Measurements from ENCODE around the gene TRPV4. TPM values are rescaled to one million over a fixed set of nuclear protein-coding genes. Genes with fewer than 3 reads are reported as not detected.

TRPV4 gene
- total RNA-seq, 1 donor from 2014 or later = not detected

DNA sequence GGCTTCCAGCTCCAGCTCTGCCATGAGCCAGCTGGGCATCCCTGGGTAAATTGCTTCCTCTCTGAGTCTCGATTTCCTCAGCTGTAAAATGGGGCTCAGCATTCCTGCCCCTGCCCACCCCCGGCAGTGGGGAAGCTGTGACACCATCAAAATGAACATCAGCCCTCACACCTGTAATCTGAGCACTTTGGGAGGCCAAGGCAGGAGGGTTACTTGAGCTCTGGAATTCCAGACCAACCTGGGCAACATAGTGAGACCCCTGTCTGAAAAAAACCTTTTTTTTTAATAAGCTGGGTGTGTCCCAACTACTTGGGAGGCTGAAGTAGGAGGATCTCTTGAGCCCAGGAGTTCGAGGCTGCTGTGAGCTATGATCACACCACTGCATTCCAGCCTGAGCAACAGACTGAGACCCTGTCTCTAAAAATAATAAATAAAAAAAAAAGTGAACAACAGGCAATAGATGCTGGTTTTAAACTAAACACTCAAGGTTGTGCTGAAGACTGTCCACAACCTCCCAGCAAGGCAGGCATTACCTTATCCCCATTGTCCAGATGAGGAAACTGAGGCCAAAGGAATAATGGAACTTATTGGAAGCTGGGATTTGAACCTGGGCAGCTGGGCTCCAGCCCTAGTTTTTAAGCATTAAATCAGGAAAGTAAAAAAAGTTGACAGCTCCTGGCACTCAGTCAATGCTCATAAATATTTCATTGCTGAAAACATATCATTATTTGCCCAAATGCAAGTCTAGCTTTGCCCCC lies 4.3 kb downstream of the TRPV4 start:
- Mint-ChIP-seq H3K27ac (no peak overlapping the region), H3K9me3 (no peaks in the 10 kb centered on the region), H3K27me3 (peaks cover 24% of the 10 kb centered on the region), H3K4me3 (no peak overlapping the region), H3K4me1 (peaks cover 2% of the 10 kb centered on the region), H3K36me3 (ENCODE audit: low read depth) (no peaks in the 10 kb centered on the region)
- no peak for DNase-seq
- intact Hi-C loops (cut with micrococcal nuclease) = no loop called here

DNA sequence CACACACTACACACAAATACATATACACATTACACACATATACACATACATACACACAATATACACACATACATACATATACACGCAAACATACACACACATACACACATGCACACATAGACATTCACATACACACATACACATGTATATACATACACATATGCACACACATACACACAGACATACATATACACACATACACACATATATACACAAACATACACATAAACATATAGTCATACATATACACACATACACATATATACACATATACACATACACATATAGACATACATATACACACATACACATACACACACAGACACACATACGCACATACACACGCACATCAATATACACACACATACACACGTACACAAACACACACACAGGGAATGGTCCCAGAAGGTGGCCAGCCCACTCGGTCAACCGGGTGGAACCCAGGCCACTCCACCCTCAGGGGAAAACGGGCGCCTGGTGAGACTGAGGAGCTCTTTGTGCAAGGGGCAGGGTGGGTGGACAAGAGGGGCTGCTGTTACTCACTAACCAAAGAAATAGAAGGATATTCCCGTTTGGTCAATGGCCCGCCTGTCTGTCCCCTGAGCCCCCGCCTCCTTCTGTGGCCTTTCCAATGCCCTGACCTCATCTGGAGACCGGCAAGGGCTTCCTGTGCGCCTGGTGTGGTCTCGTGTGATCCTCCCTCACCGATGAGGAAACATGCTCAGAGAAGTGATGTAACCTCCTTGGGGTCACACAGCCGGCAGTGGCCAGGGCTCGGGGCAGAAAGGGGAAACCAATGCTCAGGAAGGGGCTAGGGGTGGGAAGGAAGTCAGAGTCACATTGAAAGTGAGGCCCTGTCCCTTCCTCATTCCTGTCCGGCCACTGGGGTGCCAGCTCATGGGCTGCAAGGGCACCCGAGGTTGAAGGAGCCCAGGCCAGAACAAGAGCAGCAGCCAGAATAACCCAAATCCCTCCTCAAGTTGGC lies 5.3 kb downstream of the TRPV4 start:
- Mint-ChIP-seq H3K4me3 (no peak overlapping the region), H3K4me1 (no peaks in the 10 kb centered on the region), H3K9me3 (no peaks in the 10 kb centered on the region), H3K27ac (no peak overlapping the region), H3K27me3 (peaks cover 18% of the 10 kb centered on the region), H3K36me3 (ENCODE audit: low read depth) (no peaks in the 10 kb centered on the region)
- intact Hi-C loops (cut with micrococcal nuclease) = no loop called here
- no peak for DNase-seq

DNA sequence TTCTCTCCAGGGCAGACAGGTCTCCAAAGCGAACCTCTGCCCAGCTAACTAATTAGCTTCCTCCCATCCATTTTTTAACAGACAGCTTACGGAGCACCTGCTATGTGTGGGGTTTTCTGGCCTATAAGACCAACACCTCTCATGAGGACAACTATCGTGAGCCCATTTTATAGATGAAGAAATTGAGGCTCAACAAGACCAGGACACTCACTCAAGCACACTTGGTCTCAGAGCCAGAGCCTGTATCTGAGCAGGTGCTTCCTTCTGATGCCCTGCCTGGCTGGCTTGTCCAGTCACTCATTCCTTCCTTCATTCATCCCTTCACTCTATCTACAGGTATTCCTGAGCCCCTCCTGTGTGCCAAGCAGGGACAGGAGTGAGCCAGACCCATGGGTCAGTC lies 6.1 kb downstream of the TRPV4 start:
- no peaks in the 10 kb centered on the region for H3K9me3 Mint-ChIP-seq
- no peaks in the 10 kb centered on the region for H3K4me1 Mint-ChIP-seq

DNA sequence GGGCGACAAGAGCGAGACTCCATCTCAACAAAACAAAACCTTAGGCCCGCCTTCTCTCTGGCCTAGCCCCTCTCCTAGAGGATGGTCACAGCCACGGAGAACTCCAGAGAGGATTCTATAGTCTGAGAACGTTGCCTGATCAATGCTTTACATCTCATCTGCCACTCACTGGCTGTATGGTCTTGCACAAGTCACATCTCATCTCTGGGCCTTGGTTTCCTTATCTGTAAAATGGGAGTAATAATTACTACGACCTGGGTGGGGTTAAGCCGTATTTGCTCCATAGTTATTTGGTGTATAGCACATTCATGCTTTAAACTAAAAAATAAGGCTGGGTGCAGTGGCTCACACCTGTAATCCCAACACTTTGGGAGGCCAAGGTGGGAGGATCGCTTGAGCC lies 8.5 kb downstream of the TRPV4 start:
- Mint-ChIP-seq H3K9me3 (no peaks in the 10 kb centered on the region), H3K27me3 (no peaks in the 10 kb centered on the region), H3K36me3 (ENCODE audit: low read depth) (no peaks in the 10 kb centered on the region), H3K27ac (no peak overlapping the region), H3K4me3 (no peak overlapping the region), H3K4me1 (no peaks in the 10 kb centered on the region)
- intact Hi-C loops (cut with micrococcal nuclease) = no loop called here
- DNase-seq = no peak

More for the DNA sequence above, 6.1 kb downstream of the TRPV4 start:
- no peak overlapping the region for H3K4me3 Mint-ChIP-seq
- no peaks in the 10 kb centered on the region for H3K36me3 Mint-ChIP-seq (ENCODE audit: low read depth)
- DNase-seq = no peak
- H3K27ac Mint-ChIP-seq = no peak overlapping the region
- H3K27me3 Mint-ChIP-seq = peaks cover 13% of the 10 kb centered on the region
- intact Hi-C loops (cut with micrococcal nuclease) = no loop called here

DNA sequence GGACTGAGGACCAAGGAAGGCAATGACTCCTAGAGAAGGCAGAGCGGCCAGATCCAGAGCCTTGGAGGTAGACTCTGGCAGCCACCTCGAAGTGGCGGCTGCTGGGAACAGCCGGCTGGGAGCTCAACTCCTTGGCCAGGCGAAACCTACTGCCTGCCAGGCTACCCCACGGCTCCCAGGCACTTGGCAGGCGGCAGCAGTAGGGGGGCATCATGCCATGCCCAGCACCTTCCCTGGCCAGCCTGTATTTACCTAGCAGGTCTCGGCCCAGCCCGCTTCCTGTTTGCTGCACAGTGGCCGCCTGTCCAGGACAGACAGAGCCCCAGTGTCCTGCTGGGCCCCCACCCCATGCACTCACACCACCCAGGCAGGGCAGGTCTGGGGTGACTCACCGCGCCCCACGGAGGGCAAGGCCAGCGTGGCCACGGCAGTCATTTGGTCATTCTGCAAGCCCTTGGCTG lies 10.2 kb downstream of the TRPV4 start:
- Mint-ChIP-seq H3K4me1 (no peaks in the 10 kb centered on the region), H3K4me3 (no peak overlapping the region), H3K9me3 (no peaks in the 10 kb centered on the region), H3K36me3 (ENCODE audit: low read depth) (no peaks in the 10 kb centered on the region), H3K27me3 (no peaks in the 10 kb centered on the region), H3K27ac (no peak overlapping the region)
- DNase-seq = no peak
- intact Hi-C loops (cut with micrococcal nuclease) = no loop called here

DNA sequence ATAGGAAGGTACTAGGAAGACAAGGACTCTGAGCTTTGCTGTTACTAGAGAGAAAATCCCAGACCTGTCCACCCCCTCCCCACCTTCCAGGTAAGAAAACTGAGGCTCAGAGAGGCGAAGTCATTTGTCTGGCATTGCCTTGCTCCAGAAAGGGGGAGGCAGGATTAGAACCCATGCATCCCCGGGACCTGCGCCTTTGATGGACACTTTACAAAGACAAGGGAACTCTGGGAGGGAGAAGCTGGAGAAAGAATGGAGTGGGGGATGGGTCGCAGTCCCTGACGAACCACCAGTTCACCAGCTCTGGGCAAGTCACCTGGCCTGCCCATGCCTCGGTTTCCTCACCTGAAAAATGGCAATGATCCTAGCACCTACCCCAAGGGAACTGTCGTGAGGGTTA lies 10.8 kb downstream of the TRPV4 start:
- H3K4me1 Mint-ChIP-seq = no peaks in the 10 kb centered on the region
- no peak overlapping the region for H3K27ac Mint-ChIP-seq
- no peaks in the 10 kb centered on the region for H3K9me3 Mint-ChIP-seq
- peaks cover 2% of the 10 kb centered on the region for H3K27me3 Mint-ChIP-seq
- no peak for DNase-seq
- intact Hi-C loops (cut with micrococcal nuclease) = no loop called here
- H3K4me3 Mint-ChIP-seq = no peak overlapping the region
- no peaks in the 10 kb centered on the region for H3K36me3 Mint-ChIP-seq (ENCODE audit: low read depth)

DNA sequence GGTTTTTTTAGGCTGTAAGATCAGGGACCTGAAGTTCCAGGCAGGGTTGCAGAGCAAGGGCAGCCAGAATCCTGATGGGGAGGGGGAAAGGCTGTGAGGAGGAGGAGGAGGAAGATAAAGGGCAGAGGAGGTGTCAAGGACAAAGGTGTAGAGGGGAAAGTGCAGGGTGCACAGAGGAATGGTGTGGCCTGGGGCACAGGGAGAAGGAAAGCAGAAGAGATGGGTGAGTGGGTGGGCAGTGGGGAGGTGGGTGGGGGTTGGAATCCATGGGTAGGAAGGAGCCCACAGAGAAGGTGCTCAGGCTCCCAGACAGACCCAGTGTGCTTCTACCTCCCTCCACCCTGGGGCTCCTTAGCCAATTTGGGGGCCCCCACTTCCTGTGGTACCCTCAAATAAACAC lies 11.2 kb downstream of the TRPV4 start:
- H3K4me3 Mint-ChIP-seq = no peak overlapping the region
- no peaks in the 10 kb centered on the region for H3K4me1 Mint-ChIP-seq
- H3K27me3 Mint-ChIP-seq = peaks cover 2% of the 10 kb centered on the region
- intact Hi-C loops (cut with micrococcal nuclease) = no loop called here
- H3K27ac Mint-ChIP-seq = no peak overlapping the region
- DNase-seq = no peak
- H3K36me3 Mint-ChIP-seq (ENCODE audit: low read depth) = no peaks in the 10 kb centered on the region
- no peaks in the 10 kb centered on the region for H3K9me3 Mint-ChIP-seq

DNA sequence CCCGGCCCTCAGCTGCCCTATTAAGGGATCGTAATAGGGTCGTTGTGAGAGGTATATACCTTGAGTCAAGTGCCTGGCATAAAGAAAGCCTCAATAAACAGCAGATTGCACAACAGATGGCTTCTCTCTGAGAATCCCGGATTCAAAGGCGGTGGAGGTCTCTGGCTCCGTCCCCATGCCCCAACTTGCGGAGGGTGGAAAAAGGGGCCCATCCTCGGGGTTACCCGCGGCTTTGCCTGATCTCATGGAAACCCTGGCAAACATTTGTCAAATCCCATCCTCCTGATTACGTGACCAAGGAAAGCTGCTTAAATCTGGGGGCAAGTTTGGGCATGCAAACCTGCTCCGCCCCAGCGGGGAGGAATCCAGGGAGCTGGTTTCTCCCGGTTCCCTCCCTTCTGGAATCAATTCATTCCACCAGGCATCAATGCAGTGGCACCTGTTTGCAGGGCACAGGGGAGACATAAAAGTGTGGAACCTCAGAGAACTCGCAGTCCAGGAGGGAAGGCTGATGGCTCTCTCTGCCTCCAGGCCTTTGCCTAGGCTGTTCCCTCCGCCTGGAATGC lies 12.3 kb downstream of the TRPV4 start:
- Mint-ChIP-seq H3K4me3 (no peak overlapping the region), H3K27ac (no peak overlapping the region), H3K9me3 (no peaks in the 10 kb centered on the region), H3K27me3 (peaks cover 2% of the 10 kb centered on the region), H3K4me1 (no peaks in the 10 kb centered on the region), H3K36me3 (ENCODE audit: low read depth) (no peaks in the 10 kb centered on the region)
- intact Hi-C loops (cut with micrococcal nuclease) = no loop called here
- DNase-seq = no peak

DNA sequence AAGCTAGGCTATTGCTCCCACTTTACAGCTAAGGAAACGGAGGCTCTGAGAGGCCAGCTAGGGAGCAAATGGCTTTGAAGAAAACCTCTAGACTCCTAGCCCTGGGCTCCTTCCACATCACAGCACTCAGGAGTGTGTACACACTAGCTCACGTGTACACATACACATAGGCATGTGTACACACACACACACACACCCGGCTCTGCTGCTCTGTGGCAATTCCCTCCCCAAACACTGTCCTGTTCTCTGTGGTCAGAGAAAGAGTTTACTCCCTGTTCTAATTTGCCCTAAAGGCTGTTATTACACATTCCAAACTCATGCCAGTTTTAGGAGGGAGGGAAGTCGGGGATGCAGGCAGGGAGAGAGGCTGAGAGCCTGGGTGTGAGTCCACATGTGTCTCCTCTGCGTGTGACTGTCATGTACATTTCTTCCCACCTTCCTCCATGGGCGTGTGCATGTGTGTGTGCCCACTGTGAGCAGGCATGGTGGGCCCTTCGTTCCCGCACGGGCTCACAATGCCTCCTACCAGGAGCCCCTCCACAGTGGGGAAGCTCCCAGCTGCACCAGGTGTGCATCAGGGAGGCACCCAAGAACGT lies 14.2 kb downstream of the TRPV4 start:
- no peak for DNase-seq
- H3K9me3 Mint-ChIP-seq = no peaks in the 10 kb centered on the region
- H3K27me3 Mint-ChIP-seq = peaks cover 2% of the 10 kb centered on the region
- H3K4me1 Mint-ChIP-seq = no peaks in the 10 kb centered on the region
- H3K27ac Mint-ChIP-seq = no peak overlapping the region
- H3K4me3 Mint-ChIP-seq = no peak overlapping the region
- H3K36me3 Mint-ChIP-seq (ENCODE audit: low read depth) = no peaks in the 10 kb centered on the region
- intact Hi-C loops (cut with micrococcal nuclease) = no loop called here

DNA sequence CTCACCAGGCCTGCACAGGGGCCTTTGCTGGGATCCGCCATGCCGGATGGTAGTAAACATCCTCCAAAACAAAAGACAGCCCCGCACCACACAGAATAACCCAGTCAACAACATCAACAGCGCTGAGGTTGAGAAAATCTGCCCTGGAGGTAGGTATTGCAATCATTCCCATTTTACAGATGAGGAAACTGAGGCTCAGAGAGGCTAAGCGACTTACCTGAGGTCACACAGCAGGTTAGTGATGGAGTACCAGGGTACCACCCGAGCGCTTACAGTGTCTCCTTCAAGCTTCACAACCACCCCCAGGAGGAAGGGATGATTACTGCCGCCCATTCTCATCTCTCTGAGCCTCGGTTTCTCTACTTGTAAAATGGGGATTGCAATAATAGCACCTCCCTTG lies 14.9 kb downstream of the TRPV4 start:
- Mint-ChIP-seq H3K36me3 (ENCODE audit: low read depth) (no peaks in the 10 kb centered on the region), H3K27ac (no peak overlapping the region), H3K4me3 (no peak overlapping the region), H3K9me3 (no peaks in the 10 kb centered on the region), H3K4me1 (no peaks in the 10 kb centered on the region), H3K27me3 (peaks cover 2% of the 10 kb centered on the region)
- intact Hi-C loops (cut with micrococcal nuclease) = no loop called here
- DNase-seq = no peak

DNA sequence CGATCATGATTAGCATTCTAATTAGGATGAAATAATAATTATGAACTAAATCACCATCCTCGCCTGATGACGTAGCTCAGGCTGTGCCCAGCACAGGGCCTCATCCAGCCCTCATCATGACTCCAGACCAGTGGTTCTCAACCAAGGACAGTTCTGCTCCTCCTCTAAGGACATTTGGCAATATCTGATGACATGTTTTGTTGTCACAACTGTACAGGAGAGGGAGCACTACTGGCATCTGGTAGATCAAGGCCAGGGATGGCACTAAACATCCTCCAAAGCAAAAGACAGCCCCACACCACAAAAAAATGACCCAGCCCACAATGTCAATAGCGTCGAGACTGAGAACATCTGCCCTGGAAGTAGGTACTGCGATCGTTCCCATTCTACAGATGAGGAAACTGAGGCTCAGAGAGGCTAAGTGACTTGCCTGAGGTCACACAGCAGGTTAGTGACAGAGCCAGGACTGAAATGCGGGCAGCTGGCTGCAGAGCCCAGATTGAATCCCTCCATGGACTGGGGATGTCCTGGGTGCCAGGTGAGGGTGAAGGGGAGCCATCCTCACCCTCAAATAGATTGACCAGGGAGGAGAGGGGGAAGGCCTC lies 15.5 kb downstream of the TRPV4 start:
- intact Hi-C loops (cut with micrococcal nuclease) = no loop called here
- Mint-ChIP-seq H3K4me3 (no peak overlapping the region), H3K4me1 (no peaks in the 10 kb centered on the region), H3K27ac (no peak overlapping the region), H3K36me3 (ENCODE audit: low read depth) (no peaks in the 10 kb centered on the region), H3K9me3 (no peaks in the 10 kb centered on the region), H3K27me3 (peaks cover 2% of the 10 kb centered on the region)
- DNase-seq = no peak

DNA sequence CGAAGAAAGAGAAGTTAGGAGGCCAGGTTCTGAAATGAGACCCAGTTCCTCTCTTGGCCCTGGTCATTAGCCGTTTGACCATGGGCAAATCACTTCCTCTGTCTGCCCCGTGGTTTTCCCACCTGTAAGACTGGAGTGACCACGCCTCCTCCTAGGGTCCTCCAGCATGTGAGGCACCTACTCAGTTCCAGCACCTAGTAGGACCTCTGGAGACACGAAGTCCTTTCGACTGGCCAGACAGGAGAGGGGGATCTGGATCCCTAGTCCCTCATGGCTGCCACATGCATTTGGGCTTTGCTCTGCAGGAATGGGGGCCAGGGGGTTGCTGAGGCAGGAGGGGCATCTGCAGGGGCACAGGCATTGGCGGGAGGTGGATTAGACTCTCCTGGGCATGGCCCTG lies 16.3 kb downstream of the TRPV4 start:
- DNase-seq = no peak
- no peaks in the 10 kb centered on the region for H3K9me3 Mint-ChIP-seq
- intact Hi-C loops (cut with micrococcal nuclease) = no loop called here
- no peak overlapping the region for H3K4me3 Mint-ChIP-seq
- no peak overlapping the region for H3K27ac Mint-ChIP-seq
- no peaks in the 10 kb centered on the region for H3K36me3 Mint-ChIP-seq (ENCODE audit: low read depth)
- no peaks in the 10 kb centered on the region for H3K4me1 Mint-ChIP-seq
- peaks cover 2% of the 10 kb centered on the region for H3K27me3 Mint-ChIP-seq

DNA sequence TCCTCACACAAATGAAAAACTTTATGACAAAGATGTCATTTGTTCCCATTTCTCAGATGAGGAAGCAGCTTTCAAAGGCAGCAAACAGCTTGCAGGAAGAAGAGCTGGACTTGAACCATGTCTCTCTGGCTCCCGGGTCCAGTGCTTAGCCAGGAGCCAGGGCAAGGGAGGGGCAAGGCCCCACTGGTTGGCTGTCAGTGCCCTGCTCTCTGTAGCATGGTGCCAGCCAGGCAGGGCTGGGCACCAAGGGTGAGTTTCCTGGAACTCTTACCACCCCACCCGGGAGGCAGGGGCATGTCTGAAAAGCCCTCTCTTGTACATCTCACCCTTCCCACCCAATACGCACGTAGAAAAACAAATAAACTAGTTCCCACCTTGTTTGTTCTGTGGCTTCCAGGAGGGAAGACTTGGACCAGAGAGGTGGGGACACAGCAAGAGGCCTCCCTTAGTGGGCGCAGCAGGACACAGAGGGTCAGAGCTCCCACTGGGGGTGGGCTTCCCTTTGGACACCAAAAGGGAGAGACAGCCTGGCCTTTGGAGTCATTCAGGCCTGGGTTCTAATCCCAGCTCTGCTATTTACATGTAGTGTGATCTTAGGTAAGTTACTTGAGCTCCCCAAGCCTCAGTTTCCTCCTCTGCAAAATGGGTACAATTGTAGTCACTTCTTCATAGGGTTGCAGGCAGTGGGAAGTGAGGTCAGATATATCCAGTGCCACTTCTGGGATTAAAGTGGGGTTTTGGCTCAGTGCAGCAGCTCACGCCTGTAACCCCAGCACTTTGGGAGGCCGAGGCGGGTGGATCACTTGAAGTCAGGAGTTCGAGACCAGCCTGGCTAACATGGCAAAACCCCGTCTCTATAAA lies 17.2 kb downstream of the TRPV4 start:
- intact Hi-C loops (cut with micrococcal nuclease) = no loop called here
- no peak overlapping the region for H3K27ac Mint-ChIP-seq

More for the DNA sequence above, 17.2 kb downstream of the TRPV4 start:
- Mint-ChIP-seq H3K4me1 (no peaks in the 10 kb centered on the region), H3K36me3 (ENCODE audit: low read depth) (no peaks in the 10 kb centered on the region), H3K27me3 (peaks cover 2% of the 10 kb centered on the region), H3K9me3 (no peaks in the 10 kb centered on the region), H3K4me3 (no peak overlapping the region)
- DNase-seq = no peak

Data from activated CD4-positive, alpha-beta T cell treated with anti-CD3 and anti-CD28 coated beads, Interleukin-2, amount 10 ng/mL, durations not matched to agents 24 days and 14 days (primary cell).